ENCODE data around the gene FGL2.
"Not testable (repeated sequence)": the region's sequence is repeated elsewhere in the genome, so short reads cannot be mapped to it uniquely, and the experiment has no call there.

The FGL2 gene

DNA sequence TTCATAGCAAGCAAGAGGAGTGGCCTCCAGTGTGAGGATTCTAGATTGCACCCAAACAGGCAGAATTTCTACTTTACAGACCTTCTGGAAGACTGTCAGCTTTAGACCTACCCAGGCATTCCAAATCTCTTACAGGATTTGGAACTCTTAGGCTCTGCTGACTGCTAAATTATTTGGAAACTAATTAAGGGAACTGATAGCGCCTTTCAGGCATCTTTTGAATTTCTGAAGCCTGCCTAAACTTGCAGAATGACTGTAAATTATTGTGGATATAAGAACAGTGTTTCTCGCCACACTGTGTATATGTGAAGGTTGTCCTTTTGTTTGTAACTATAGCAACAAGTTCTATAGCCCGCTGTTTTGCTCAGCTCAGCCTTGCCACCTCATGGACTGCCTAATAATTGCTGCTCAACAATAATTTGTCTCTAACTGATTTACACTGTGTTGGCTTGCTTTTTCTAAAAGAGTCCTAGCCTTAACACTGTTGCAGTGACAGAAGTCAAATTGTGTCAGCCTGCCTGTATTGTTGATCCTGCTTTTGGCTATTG, 44.6 kb downstream of the FGL2 start:
- DNase-seq = not testable (repeated sequence)

- not testable (repeated sequence) for DNase-seq
These were observed 47.4 kb downstream of the FGL2 start for GRCh38 chr7:77152232-77152631.

All from T-helper 1 cell (primary cell).